ENCODE measurements around the gene ACER2.

DNA sequence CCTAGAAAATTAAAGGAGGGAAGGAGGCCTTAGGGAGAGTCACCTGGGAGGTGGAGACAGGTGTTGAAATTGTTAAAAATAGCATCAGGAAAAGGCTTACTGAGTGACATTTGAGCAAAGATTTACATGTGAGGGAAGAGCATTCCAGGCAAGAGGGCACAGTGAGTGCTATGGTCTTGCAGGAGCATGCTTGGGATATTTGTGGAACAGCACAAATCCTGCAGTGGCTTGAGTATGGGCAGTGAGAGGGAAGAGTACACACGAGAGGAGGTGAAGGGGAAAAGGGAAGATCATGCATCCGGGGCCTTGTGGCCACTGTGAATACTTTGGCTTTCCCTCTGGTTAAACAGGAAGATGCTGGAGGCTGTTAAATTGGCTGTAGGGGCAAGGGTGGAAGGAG lies 36.6 kb downstream of the ACER2 start:
- TF ChIP-seq, protein P1, sequence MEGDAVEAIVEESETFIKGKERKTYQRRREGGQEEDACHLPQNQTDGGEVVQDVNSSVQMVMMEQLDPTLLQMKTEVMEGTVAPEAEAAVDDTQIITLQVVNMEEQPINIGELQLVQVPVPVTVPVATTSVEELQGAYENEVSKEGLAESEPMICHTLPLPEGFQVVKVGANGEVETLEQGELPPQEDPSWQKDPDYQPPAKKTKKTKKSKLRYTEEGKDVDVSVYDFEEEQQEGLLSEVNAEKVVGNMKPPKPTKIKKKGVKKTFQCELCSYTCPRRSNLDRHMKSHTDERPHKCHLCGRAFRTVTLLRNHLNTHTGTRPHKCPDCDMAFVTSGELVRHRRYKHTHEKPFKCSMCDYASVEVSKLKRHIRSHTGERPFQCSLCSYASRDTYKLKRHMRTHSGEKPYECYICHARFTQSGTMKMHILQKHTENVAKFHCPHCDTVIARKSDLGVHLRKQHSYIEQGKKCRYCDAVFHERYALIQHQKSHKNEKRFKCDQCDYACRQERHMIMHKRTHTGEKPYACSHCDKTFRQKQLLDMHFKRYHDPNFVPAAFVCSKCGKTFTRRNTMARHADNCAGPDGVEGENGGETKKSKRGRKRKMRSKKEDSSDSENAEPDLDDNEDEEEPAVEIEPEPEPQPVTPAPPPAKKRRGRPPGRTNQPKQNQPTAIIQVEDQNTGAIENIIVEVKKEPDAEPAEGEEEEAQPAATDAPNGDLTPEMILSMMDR (IDR thresholded peaks at IDR 0.05): no peak
- TF ChIP-seq POLR2AphosphoS5 (IDR thresholded peaks at IDR 0.05): no peak

All from transverse colon (tissue), 4 donors.